Fibroblast of mammary gland (primary cell): ENCODE results near the gene AP3M1.

Experiments
- DNase-seq: peaks from one replicate; pipeline ENCODE4 v3.0.0-alpha.2; 2010; ENCODE audit warnings: low read depth
- H3K4me3 ChIP-seq: 2 replicates; pipeline ENCODE4 v1.5.1; 2011; ENCODE audit warnings: low read depth, mild to moderate bottlenecking, low read length, moderate library complexity; ENCODE audit not compliant: control insufficient read depth
- CTCF ChIP-seq: conservative IDR thresholded peaks from 2 replicates; pipeline ENCODE4 v1.5.1; 2011; ENCODE audit warnings: low read depth, low read length, inconsistent platforms; ENCODE audit not compliant: control insufficient read depth, insufficient read depth

Gene AP3M1

GRCh38 chr10:74104480-74104879 lies 46.1 kb downstream of the AP3M1 start:
- no peak for DNase-seq
- no peak for TF ChIP-seq CTCF
- H3K4me3 ChIP-seq, result no peak overlapping the region

DNA sequence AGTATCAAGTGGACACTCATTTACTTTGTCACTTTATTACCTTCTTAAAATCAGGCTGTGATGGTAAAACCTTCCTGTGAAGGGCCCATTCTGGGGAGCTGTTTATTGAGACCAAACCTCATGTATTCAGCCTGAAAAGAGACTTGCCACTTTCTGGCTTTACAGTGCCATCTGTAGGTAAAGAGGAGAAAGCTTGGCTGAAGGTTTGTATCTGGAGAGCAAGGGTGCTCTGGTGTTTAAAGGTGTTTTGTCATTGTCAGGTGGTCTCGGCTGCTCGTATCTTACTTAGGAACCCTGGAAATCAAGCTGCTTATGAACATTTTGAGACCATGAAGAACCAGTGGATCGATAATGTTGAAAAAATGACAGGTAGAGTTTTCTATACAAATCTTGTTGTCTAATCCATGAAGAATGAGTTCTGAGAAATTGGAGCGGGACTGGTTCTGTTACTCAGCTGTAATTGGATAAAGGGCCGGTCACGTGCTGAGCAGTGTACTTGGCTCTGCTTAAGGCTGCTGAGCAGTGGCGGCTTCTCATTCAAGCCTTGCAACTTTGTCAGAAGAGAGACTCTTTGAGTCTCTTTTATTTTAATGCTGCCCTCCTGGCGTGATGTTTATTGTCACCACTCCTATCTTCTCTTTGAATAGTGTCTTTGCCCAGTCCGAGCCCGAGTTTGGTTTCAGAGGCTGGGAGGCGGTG lies 46.9 kb downstream of the AP3M1 start:
- TF ChIP-seq CTCF, result peak; percentile 49
- H3K4me3 ChIP-seq, result no peak overlapping the region
- DNase-seq, result peak; percentile 38

DNA sequence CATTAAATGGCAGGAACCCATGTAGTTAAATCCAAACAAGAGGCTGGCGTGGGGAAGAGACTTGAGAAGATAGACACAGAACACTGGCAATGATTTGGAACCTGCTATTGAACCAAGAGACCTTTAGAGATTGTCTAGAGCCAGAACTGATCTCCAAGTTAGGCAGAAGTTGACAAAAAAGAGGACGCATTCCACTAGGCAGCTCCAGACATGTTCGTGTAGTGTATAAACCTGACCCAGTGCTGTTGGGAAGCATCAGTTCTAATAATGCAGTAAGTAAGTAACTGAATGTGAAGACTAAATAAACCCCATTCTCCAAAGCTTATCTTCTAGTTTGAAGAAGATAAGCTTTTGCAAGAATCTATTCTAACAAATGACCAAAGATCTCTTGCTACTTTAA lies 50.8 kb downstream of the AP3M1 start:
- TF ChIP-seq CTCF, result no peak
- H3K4me3 ChIP-seq, result no peak overlapping the region
- DNase-seq, result no peak

GRCh38 chr10:74099420-74099819 lies 51.2 kb downstream of the AP3M1 start:
- no peak for DNase-seq
- no peak for TF ChIP-seq CTCF
- no peak overlapping the region for H3K4me3 ChIP-seq

GRCh38 chr10:74097776-74098175 lies 52.9 kb downstream of the AP3M1 start:
- H3K4me3 ChIP-seq, result no peak overlapping the region
- no peak for TF ChIP-seq CTCF
- DNase-seq, result no peak

DNA sequence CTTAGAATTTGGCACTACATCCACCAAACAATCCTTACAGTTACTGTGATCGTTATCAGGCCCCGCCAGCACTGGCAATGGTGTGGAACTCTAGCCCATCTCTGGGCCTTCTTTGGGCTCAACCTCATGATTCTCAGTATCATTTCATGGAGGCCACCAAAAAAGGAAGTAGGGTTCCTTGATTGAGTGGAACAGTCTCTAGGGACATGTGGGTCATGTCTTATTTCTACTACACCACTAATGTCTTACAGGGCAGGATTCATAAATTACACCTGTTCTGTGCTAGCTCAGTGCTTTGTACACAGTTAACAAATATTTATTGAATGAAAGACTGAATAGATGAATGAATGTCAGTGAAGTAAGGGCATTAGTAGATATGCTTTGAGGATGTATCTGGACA lies 53.9 kb downstream of the AP3M1 start:
- no peak for TF ChIP-seq CTCF
- no peak for DNase-seq

GRCh38 chr10:74094231-74094630 lies 56.4 kb downstream of the AP3M1 start:
- no peak for DNase-seq
- no peak for TF ChIP-seq CTCF
- H3K4me3 ChIP-seq, result no peak overlapping the region

More for the DNA sequence above, 53.9 kb downstream of the AP3M1 start:
- no peak overlapping the region for H3K4me3 ChIP-seq
